ENCODE results near the gene TALDO1. TPM values are rescaled to one million over a fixed set of nuclear protein-coding genes. Genes with fewer than 3 reads are reported as not detected.

Gene TALDO1
- total and polyA plus RNA-seq, 7 experiments from 2014 or later = 61.4 to 272 (median 179) TPM

- Histone ChIP-seq H3K36me3 (ENCODE audit: control insufficient read depth in 2 of 3, insufficient read depth in 3 of 3, low read length in 3 of 3) (peaks cover 0 to 30% (median 3%) of the 10 kb centered on the region in 3 experiments), H3K4me1 (ENCODE audit: control insufficient read depth in 2 of 2, insufficient read depth in 2 of 2, low read length in 2 of 2) (peaks cover 0 to 6% of the 10 kb centered on the region in 2 donors), H3K27ac (ENCODE audit: low read depth, low read length) (no peak overlapping the region), H3K9me3 (ENCODE audit: control insufficient read depth in 2 of 3, low read length in 3 of 3) (no peaks in the 10 kb centered on the region), H3K27me3 (ENCODE audit: control insufficient read depth in 2 of 2, insufficient read depth in 2 of 2, low read length in 2 of 2) (no peaks in the 10 kb centered on the region), H3K4me3 (ENCODE audit: low read length) (no peak overlapping the region)
- ATAC-seq (no peak), DNase-seq (no peak)
- POLR2A ChIA-PET = interaction anchor here (1.1 kb wide), 1 partner anchor 10 kb away, joined by 6 read pairs; no protein-coding TSS in a partner anchor
- intact Hi-C loops (cut with micrococcal nuclease) = no loop called here
- peaks cover 0 to 5% (median 0%) of the 10 kb centered on the region in 5 donors for H3K36me3 Mint-ChIP-seq
- H3K4me1 Mint-ChIP-seq = peaks cover 14 to 19% (median 16%) of the 10 kb centered on the region in 7 donors
- no peaks in the 10 kb centered on the region for H3K9me3 Mint-ChIP-seq
- peaks cover 0 to 3% (median 0%) of the 10 kb centered on the region in 5 donors for H3K27me3 Mint-ChIP-seq
- no peak overlapping the region for H3K27ac Mint-ChIP-seq
- H3K4me3 Mint-ChIP-seq = no peak overlapping the region
- CTCF ChIA-PET = no interaction called here
Measured at GRCh38 chr11:701741-702461, 45.4 kb upstream of the TALDO1 start.

GRCh38 chr11:702462-703461 lies 44.5 kb upstream of the TALDO1 start:
- intact Hi-C loops (cut with micrococcal nuclease) = no loop called here
- Mint-ChIP-seq H3K4me3 (no peak overlapping the region), H3K9me3 (no peaks in the 10 kb centered on the region), H3K4me1 (peaks cover 6 to 12% (median 9%) of the 10 kb centered on the region in 7 donors), H3K27ac (no peak overlapping the region), H3K36me3 (peaks cover 0 to 5% (median 0%) of the 10 kb centered on the region in 5 donors), H3K27me3 (peaks cover 0 to 9% (median 3%) of the 10 kb centered on the region in 5 donors)
- Histone ChIP-seq H3K27ac (ENCODE audit: low read depth, low read length) (no peak overlapping the region), H3K4me3 (ENCODE audit: low read length) (no peak overlapping the region), H3K27me3 (ENCODE audit: control insufficient read depth in 2 of 2, insufficient read depth in 2 of 2, low read length in 2 of 2) (peaks cover 0 to 5% of the 10 kb centered on the region in 2 donors), H3K4me1 (ENCODE audit: control insufficient read depth in 2 of 2, insufficient read depth in 2 of 2, low read length in 2 of 2) (peaks cover 0 to 6% of the 10 kb centered on the region in 2 donors), H3K36me3 (ENCODE audit: control insufficient read depth in 2 of 3, insufficient read depth in 3 of 3, low read length in 3 of 3) (peaks cover 0 to 30% (median 3%) of the 10 kb centered on the region in 3 experiments), H3K9me3 (ENCODE audit: control insufficient read depth in 2 of 3, low read length in 3 of 3) (no peaks in the 10 kb centered on the region)
- ATAC-seq = peak; percentile 53
- DNase-seq = no peak
- CTCF ChIA-PET = no interaction called here
- POLR2A ChIA-PET = no interaction called here

GRCh38 chr11:703506-703905 lies 43.8 kb upstream of the TALDO1 start:
- Histone ChIP-seq H3K27me3 (ENCODE audit: control insufficient read depth in 2 of 2, insufficient read depth in 2 of 2, low read length in 2 of 2) (peaks cover 0 to 6% of the 10 kb centered on the region in 2 donors), H3K36me3 (ENCODE audit: control insufficient read depth in 2 of 3, insufficient read depth in 3 of 3, low read length in 3 of 3) (peaks cover 0 to 30% (median 3%) of the 10 kb centered on the region in 3 experiments), H3K4me1 (ENCODE audit: control insufficient read depth in 2 of 2, insufficient read depth in 2 of 2, low read length in 2 of 2) (peaks cover 0 to 6% of the 10 kb centered on the region in 2 donors), H3K27ac (ENCODE audit: low read depth, low read length) (no peak overlapping the region), H3K9me3 (ENCODE audit: control insufficient read depth in 2 of 3, low read length in 3 of 3) (no peaks in the 10 kb centered on the region), H3K4me3 (ENCODE audit: low read length) (no peak overlapping the region)
- intact Hi-C loops (cut with micrococcal nuclease) = no loop called here
- CTCF ChIA-PET = interaction anchor here (0.6 kb wide), 1 partner anchor 137 kb away, joined by 3 read pairs; no protein-coding TSS in a partner anchor
- Mint-ChIP-seq H3K4me1 (peaks cover 0 to 7% (median 2%) of the 10 kb centered on the region in 7 donors), H3K27ac (no peak overlapping the region), H3K27me3 (peaks cover 0 to 14% (median 6%) of the 10 kb centered on the region in 5 donors), H3K4me3 (no peak overlapping the region), H3K36me3 (peaks cover 0 to 5% (median 0%) of the 10 kb centered on the region in 5 donors), H3K9me3 (no peaks in the 10 kb centered on the region)
- no peak for DNase-seq
- POLR2A ChIA-PET = no interaction called here
- no peak for ATAC-seq

DNA sequence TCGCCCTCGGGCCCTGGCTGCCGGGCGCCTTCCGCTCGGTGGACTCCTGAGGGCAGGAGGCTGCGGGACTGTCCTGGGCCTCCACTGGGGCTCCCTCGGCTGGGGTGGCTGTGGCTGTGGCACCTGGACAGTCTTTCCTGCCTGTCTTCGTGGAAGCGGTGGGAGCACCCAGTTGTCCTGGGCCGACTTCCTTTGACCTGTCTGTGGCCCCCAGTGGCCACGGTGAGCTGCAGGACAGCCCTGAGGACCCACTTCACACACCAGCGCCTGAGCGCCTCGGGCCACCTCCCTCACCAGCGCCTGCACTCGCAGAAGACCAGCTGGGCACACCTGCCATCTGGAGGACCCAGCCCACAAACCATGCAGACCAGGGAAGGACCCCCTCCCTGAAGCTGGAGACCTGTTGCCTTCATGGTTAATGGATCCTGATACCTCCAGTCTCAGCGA lies 43.0 kb upstream of the TALDO1 start:
- ChIA-PET CTCF (interaction anchor here (0.6 to 0.9 kb wide), 2 partner anchors 50 to 138 kb away, joined by 3 to 4 read pairs; no protein-coding TSS in a partner anchor), POLR2A (interaction anchor here (0.8 to 2.0 kb wide), 3 partner anchors 9 to 104 kb away, joined by 3 to 9 read pairs (median 3); partner anchors contain the start of genes DEAF1, TALDO1 and TMEM80)
- Histone ChIP-seq H3K4me1 (ENCODE audit: control insufficient read depth in 2 of 2, insufficient read depth in 2 of 2, low read length in 2 of 2) (peaks cover 0 to 6% of the 10 kb centered on the region in 2 donors), H3K4me3 (ENCODE audit: low read length) (no peak overlapping the region), H3K9me3 (ENCODE audit: control insufficient read depth in 2 of 3, low read length in 3 of 3) (no peaks in the 10 kb centered on the region), H3K27ac (ENCODE audit: low read depth, low read length) (no peak overlapping the region), H3K36me3 (ENCODE audit: control insufficient read depth in 2 of 3, insufficient read depth in 3 of 3, low read length in 3 of 3) (peaks cover 0 to 30% (median 3%) of the 10 kb centered on the region in 3 experiments), H3K27me3 (ENCODE audit: control insufficient read depth in 2 of 2, insufficient read depth in 2 of 2, low read length in 2 of 2) (peaks cover 0 to 6% of the 10 kb centered on the region in 2 donors)
- peaks cover 0 to 7% (median 0%) of the 10 kb centered on the region in 7 donors for H3K4me1 Mint-ChIP-seq
- no peak for DNase-seq
- H3K27ac Mint-ChIP-seq = no peak overlapping the region
- peaks cover 0 to 5% (median 0%) of the 10 kb centered on the region in 5 donors for H3K36me3 Mint-ChIP-seq
- no peaks in the 10 kb centered on the region for H3K9me3 Mint-ChIP-seq
- peak overlapping the region in 1 of 10 donors; percentile 19 for H3K4me3 Mint-ChIP-seq
- intact Hi-C loops (cut with micrococcal nuclease) = no loop called here
- peaks cover 0 to 14% (median 6%) of the 10 kb centered on the region in 5 donors for H3K27me3 Mint-ChIP-seq
- ATAC-seq = no peak

GRCh38 chr11:704781-705645 lies 42.3 kb upstream of the TALDO1 start:
- peaks cover 0 to 6% of the 10 kb centered on the region in 2 donors for H3K27me3 ChIP-seq (ENCODE audit: control insufficient read depth in 2 of 2, insufficient read depth in 2 of 2, low read length in 2 of 2)
- Mint-ChIP-seq H3K27me3 (peaks cover 0 to 14% (median 7%) of the 10 kb centered on the region in 5 donors), H3K27ac (no peak overlapping the region), H3K36me3 (peaks cover 0 to 5% (median 0%) of the 10 kb centered on the region in 5 donors), H3K4me3 (peak overlapping the region in 2 of 10 donors; percentile 23 to 55), H3K4me1 (peaks cover 0 to 7% (median 0%) of the 10 kb centered on the region in 7 donors), H3K9me3 (no peaks in the 10 kb centered on the region)
- H3K27ac ChIP-seq (ENCODE audit: low read depth, low read length) = no peak overlapping the region
- DNase-seq (no peak), ATAC-seq (no peak)
- peaks cover 0 to 6% of the 10 kb centered on the region in 2 donors for H3K4me1 ChIP-seq (ENCODE audit: control insufficient read depth in 2 of 2, insufficient read depth in 2 of 2, low read length in 2 of 2)
- ChIA-PET CTCF (interaction anchor here (0.9 kb wide), 1 partner anchor 50 kb away, joined by 4 read pairs; no protein-coding TSS in a partner anchor), POLR2A (interaction anchor here (0.8 to 2.0 kb wide), 4 partner anchors 10 to 104 kb away, joined by 3 to 9 read pairs (median 3); partner anchors contain the start of genes DEAF1, TALDO1 and TMEM80)
- peaks cover 0 to 30% (median 3%) of the 10 kb centered on the region in 3 experiments for H3K36me3 ChIP-seq (ENCODE audit: control insufficient read depth in 2 of 3, insufficient read depth in 3 of 3, low read length in 3 of 3)
- H3K4me3 ChIP-seq (ENCODE audit: low read length) = no peak overlapping the region
- H3K9me3 ChIP-seq (ENCODE audit: control insufficient read depth in 2 of 3, low read length in 3 of 3) = no peaks in the 10 kb centered on the region
- intact Hi-C loops (cut with micrococcal nuclease) = no loop called here

Data from naive thymus-derived CD4-positive, alpha-beta T cell (primary cell).